Fibroblast of lung (primary cell): ENCODE data around the gene CDC26. TPM values are rescaled to one million over a fixed set of nuclear protein-coding genes. Genes with fewer than 3 reads are reported as not detected.
"Not testable (repeated sequence)": the region's sequence is repeated elsewhere in the genome, so short reads cannot be mapped to it uniquely, and the experiment has no call there.

ENCODE experiments used
- DNase-seq, 2 donors: peaks; one replicate each; pipeline versions ENCODE4 v3.0.0 to v3.0.0-alpha.2; 2010; ENCODE audit warnings: low read depth in 2 of 2
- H2AFZ ChIP-seq: 2 replicates; pipeline ENCODE4 v1.5.1; 2012; ENCODE audit warnings: low read length, control low read depth, inconsistent platforms
- H3K27ac ChIP-seq: 2 replicates; pipeline ENCODE4 v1.5.1; 2011; ENCODE audit warnings: low read length, control low read depth; ENCODE audit not compliant: insufficient read depth
- H3K27me3 ChIP-seq: 2 replicates; pipeline ENCODE4 v1.5.1; 2011; ENCODE audit warnings: mild to moderate bottlenecking, low read length; ENCODE audit not compliant: control insufficient read depth, insufficient read depth
- H3K36me3 ChIP-seq: 2 replicates; pipeline ENCODE4 v1.5.1; 2011; ENCODE audit warnings: low read length; ENCODE audit not compliant: control insufficient read depth, insufficient read depth
- H3K4me1 ChIP-seq: 2 replicates; pipeline ENCODE4 v1.5.1; 2011; ENCODE audit warnings: low read length; ENCODE audit not compliant: control insufficient read depth, insufficient read depth; ENCODE audit errors: extremely low read depth
- H3K4me2 ChIP-seq: 2 replicates; pipeline ENCODE4 v1.5.1; 2011; ENCODE audit warnings: low read length, control low read depth; ENCODE audit not compliant: insufficient read depth; ENCODE audit errors: extremely low read depth
- H3K4me3 ChIP-seq, 4 experiments: fragments of 200-600 bp in 1 of 4; sonication (generic) in 1 of 4; replicated peaks in 1 of 4; 2 replicates each; pipeline ENCODE4 v1.5.1; 2011 to 2016; ENCODE audit warnings: low read length in 4 of 4, low read depth in 3 of 4, mild to moderate bottlenecking in 3 of 4, control low read depth in 2 of 4, inconsistent platforms in 1 of 4, mixed read lengths in 1 of 4; ENCODE audit not compliant: insufficient read depth in 1 of 4; ENCODE audit errors: control extremely low read depth in 1 of 4
- H3K79me2 ChIP-seq: 2 replicates; pipeline ENCODE4 v1.5.1; 2012; ENCODE audit warnings: mild to moderate bottlenecking, low read length, inconsistent platforms; ENCODE audit not compliant: control insufficient read depth, insufficient read depth
- H3K9ac ChIP-seq: 2 replicates; pipeline ENCODE4 v1.5.1; 2011; ENCODE audit warnings: mild to moderate bottlenecking, low read length, control low read depth; ENCODE audit not compliant: insufficient read depth
- H3K9me3 ChIP-seq: 2 replicates; pipeline ENCODE4 v1.5.1; 2012; ENCODE audit warnings: low read depth, low read length; ENCODE audit not compliant: control insufficient read depth, insufficient read depth
- H4K20me1 ChIP-seq: 2 replicates; pipeline ENCODE4 v1.5.1; 2011; ENCODE audit warnings: low read length; ENCODE audit not compliant: control insufficient read depth, insufficient read depth; ENCODE audit errors: extremely low read depth
- EZH2 ChIP-seq: IDR thresholded peaks from 2 replicates; pipeline ENCODE4 v1.5.1; 2012; ENCODE audit warnings: low read length, control low read depth, mild to moderate bottlenecking; ENCODE audit errors: missing control alignments
- polyA plus RNA-seq, 2 donors: library from polyadenylated mRNA; depleted of rRNA in 1 of 2; stranded (reverse) in 1 of 2; unstranded in 1 of 2; fragments of >200 nt; gene quantifications; 2 replicates each; pipeline ENCODE4 v1.2.1, GENCODE V29; 2011 to 2012; ENCODE audit warnings: missing spikeins in 1 of 2
- total RNA-seq: library from RNA; depleted of rRNA; stranded (reverse); fragments of >200 nt; gene quantifications from 2 replicates; pipeline ENCODE4 v1.2.1, GENCODE V29; 2014
- TF ChIP-seq, protein P1 (sequence below), 2 donors: IDR thresholded peaks in 1 of 2; conservative IDR thresholded peaks in 1 of 2; 1 replicate in 1 of 2; 2 replicates in 1 of 2; pipeline ENCODE4 v1.5.1; 2011 to 2012; ENCODE audit warnings: low read length in 2 of 2, control low read depth in 1 of 2, inconsistent platforms in 1 of 2, low read depth in 1 of 2, mild to moderate bottlenecking in 1 of 2

The CDC26 gene
- total and polyA plus RNA-seq, 2 donors (not counting 1 experiment from before 2014, with no cell fraction given) = 33.9 to 63.2 TPM

DNA sequence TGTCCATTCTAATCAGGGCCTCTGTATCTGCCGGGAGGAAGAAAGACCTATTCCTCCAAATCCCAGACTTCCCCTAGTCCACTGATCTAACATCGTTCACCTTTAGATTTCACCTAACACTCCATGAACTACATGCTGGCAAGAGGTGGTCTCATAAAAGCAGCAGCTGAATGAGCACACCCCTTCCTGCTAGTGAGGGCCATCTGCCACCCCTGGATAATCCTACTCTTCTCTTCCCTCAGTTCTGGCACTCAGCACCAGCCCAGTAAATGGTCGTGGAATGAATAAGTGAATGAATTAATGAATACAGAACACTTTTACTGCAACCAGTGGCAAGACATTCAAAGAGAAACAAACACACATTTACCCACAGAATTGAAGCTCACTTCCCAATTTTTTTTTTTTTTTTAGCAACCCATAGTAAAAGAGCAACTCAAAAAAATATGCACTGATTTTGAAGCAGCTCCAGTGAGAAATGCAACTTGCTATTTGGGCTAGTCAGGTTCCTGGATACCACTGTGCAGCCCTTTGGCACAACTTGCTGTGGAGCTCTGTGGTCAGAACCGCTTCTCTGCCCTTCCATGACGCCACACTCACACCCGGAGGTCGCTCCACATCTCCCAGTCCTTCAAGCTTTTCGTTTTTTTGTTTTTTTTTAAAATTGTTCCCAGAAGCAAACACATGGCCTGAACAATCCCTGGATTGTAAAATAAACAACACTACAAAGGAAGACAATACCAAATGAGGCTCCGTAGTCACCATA is 21.6 kb upstream of the CDC26 start:
- no peak overlapping the region for H3K4me2 ChIP-seq
- TF ChIP-seq, protein P1, sequence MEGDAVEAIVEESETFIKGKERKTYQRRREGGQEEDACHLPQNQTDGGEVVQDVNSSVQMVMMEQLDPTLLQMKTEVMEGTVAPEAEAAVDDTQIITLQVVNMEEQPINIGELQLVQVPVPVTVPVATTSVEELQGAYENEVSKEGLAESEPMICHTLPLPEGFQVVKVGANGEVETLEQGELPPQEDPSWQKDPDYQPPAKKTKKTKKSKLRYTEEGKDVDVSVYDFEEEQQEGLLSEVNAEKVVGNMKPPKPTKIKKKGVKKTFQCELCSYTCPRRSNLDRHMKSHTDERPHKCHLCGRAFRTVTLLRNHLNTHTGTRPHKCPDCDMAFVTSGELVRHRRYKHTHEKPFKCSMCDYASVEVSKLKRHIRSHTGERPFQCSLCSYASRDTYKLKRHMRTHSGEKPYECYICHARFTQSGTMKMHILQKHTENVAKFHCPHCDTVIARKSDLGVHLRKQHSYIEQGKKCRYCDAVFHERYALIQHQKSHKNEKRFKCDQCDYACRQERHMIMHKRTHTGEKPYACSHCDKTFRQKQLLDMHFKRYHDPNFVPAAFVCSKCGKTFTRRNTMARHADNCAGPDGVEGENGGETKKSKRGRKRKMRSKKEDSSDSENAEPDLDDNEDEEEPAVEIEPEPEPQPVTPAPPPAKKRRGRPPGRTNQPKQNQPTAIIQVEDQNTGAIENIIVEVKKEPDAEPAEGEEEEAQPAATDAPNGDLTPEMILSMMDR (conservative IDR thresholded peaks at IDR 0.05 in 1 of 2, IDR thresholded peaks at IDR 0.05 in 1 of 2; ENCODE audit: low read depth in 1 of 2, low read length in 2 of 2) = no peak
- TF ChIP-seq EZH2 = no peak
- no peaks in the 10 kb centered on the region for H3K79me2 ChIP-seq

DNA sequence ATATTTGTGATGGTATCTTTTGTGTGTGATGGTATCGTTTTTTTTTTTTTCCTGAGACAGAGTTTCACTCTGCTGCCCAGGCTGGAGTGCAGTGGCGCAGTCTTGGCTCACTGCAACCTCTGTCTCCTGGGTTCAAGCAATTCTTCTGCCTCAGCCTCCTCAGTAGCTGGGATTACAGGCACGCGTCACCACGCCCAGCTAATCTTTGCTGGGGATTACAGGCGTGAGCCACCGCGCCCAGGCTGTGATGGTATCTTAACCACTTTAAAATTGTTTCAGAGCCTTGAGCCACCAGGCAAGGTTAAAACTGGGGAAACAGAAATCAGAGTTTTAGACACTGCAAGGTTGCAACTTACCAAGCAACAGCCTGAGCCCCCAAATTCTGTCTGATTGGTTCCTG is 20.9 kb upstream of the CDC26 start:
- not testable (repeated sequence) for H3K27me3 ChIP-seq, H3K9ac ChIP-seq, H3K36me3 ChIP-seq, H3K27ac ChIP-seq, H3K4me3 ChIP-seq, H3K9me3 ChIP-seq, H4K20me1 ChIP-seq, H3K79me2 ChIP-seq, H3K4me1 ChIP-seq, DNase-seq, H3K4me2 ChIP-seq, H2AFZ ChIP-seq

More for the DNA sequence above, 21.6 kb upstream of the CDC26 start:
- no peaks in the 10 kb centered on the region for H4K20me1 ChIP-seq
- peak in 1 of 2 donors; percentile 19 for DNase-seq
- no peaks in the 10 kb centered on the region for H3K9me3 ChIP-seq
- H3K36me3 ChIP-seq = peaks cover 4% of the 10 kb centered on the region
- peaks cover 3% of the 10 kb centered on the region for H3K4me1 ChIP-seq
- H2AFZ ChIP-seq = no peak overlapping the region
- H3K4me3 ChIP-seq = no peak overlapping the region
- H3K27me3 ChIP-seq = no peaks in the 10 kb centered on the region
- no peak overlapping the region for H3K27ac ChIP-seq
- no peak overlapping the region for H3K9ac ChIP-seq

DNA sequence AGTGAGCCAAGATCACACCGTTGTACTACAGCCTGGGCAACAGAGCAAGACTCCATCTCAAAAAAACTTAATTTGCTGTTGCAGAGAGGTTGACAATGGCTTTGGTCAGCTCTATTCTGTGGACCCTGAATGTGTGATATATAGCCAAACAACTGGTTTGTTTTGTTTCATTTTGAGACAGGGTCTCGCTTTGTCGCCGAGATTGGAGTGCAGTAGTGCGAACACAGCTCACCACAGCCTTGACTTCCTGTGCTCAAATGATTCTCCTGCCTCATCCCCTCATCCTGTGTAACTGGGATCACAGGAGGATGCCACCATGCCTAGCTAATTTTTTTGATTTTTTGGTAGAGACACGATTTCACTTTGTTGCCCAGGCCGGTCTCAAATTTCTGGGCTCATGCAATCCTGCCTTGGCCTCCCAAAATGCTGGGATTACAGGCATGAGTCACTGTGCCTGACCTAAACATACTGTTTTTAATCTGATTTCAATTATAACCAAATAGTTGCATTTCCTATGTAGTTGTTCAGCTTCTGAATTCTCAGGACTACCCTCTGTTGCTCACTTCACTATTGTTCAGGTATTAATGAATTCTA is 18.0 kb upstream of the CDC26 start:
- Histone ChIP-seq H3K36me3 (peaks cover 11% of the 10 kb centered on the region), H3K4me3 (no peak overlapping the region), H3K4me2 (no peak overlapping the region), H3K27me3 (no peaks in the 10 kb centered on the region), H2AFZ (no peak overlapping the region), H3K4me1 (peaks cover 3% of the 10 kb centered on the region), H3K9me3 (no peaks in the 10 kb centered on the region), H3K9ac (no peak overlapping the region), H4K20me1 (no peaks in the 10 kb centered on the region), H3K27ac (peak overlapping the region; percentile 8), H3K79me2 (no peaks in the 10 kb centered on the region)
- no peak for TF ChIP-seq EZH2
- TF ChIP-seq, protein P1 (conservative IDR thresholded peaks at IDR 0.05 in 1 of 2, IDR thresholded peaks at IDR 0.05 in 1 of 2; ENCODE audit: low read depth in 1 of 2, low read length in 2 of 2) = no peak
- DNase-seq = peak in 1 of 2 donors; percentile 74
